Head of caudate nucleus (tissue), 42 donors: Measurements from ENCODE around the gene TMPRSS9.

ENCODE experiments used
- DNase-seq, 42 donors: peaks; one replicate each; pipeline versions ENCODE4 v3.0.0 to v3.0.0-alpha.2; 2020 to 2021; ENCODE audit warnings: mixed read lengths in 7 of 42
- intact Hi-C: fragments of 100-400 bp; cut with DNase I; formaldehyde crosslinking; loops from one replicate; pipeline ENCODE4 v1.15.0; 2022

TMPRSS9 gene

GRCh38 chr19:2436926-2437325, 76.9 kb downstream of the TMPRSS9 start:
- no peak for DNase-seq
- intact Hi-C loops: no loop called here

- intact Hi-C loops: no loop called here
- no peak for DNase-seq
Measured at GRCh38 chr19:2438178-2438577, 78.1 kb downstream of the TMPRSS9 start.

GRCh38 chr19:2440515-2440914, 80.5 kb downstream of the TMPRSS9 start:
- intact Hi-C loops: no loop called here

GRCh38 chr19:2441096-2441752, 81.2 kb downstream of the TMPRSS9 start:
- no peak for DNase-seq
- intact Hi-C loops: no loop called here

More at GRCh38 chr19:2440515-2440914, 80.5 kb downstream of the TMPRSS9 start:
- no peak for DNase-seq

GRCh38 chr19:2443116-2443784, 83.2 kb downstream of the TMPRSS9 start:
- intact Hi-C loops: no loop called here
- no peak for DNase-seq

GRCh38 chr19:2443785-2444182, 83.7 kb downstream of the TMPRSS9 start:
- intact Hi-C loops: no loop called here
- DNase-seq: no peak

- DNase-seq: no peak
- intact Hi-C loops: no loop called here
Measured at GRCh38 chr19:2444251-2445002, 84.4 kb downstream of the TMPRSS9 start.

- no peak for DNase-seq
- intact Hi-C loops: no loop called here
Measured at GRCh38 chr19:2446381-2446780, 86.3 kb downstream of the TMPRSS9 start.

- intact Hi-C loops: no loop called here
- DNase-seq: no peak
Measured at GRCh38 chr19:2449019-2449418, 89.0 kb downstream of the TMPRSS9 start.

- DNase-seq: no peak
- intact Hi-C loops: no loop called here
Measured at GRCh38 chr19:2451138-2451537, 91.1 kb downstream of the TMPRSS9 start.

GRCh38 chr19:2451741-2452140, 91.7 kb downstream of the TMPRSS9 start:
- intact Hi-C loops: no loop called here
- DNase-seq: no peak

GRCh38 chr19:2453431-2454025, 93.5 kb downstream of the TMPRSS9 start:
- no peak for DNase-seq

GRCh38 chr19:2454199-2454961, 94.3 kb downstream of the TMPRSS9 start:
- no peak for DNase-seq
- intact Hi-C loops: no loop called here

More at GRCh38 chr19:2453431-2454025, 93.5 kb downstream of the TMPRSS9 start:
- intact Hi-C loops: no loop called here

GRCh38 chr19:2454962-2455850, 95.1 kb downstream of the TMPRSS9 start:
- intact Hi-C loops: no loop called here
- no peak for DNase-seq

- DNase-seq: peak in 3 of 42 donors; percentile 21 to 35 (median 31)
- intact Hi-C loops: no loop called here
Measured at GRCh38 chr19:2455851-2456570, 95.9 kb downstream of the TMPRSS9 start.

GRCh38 chr19:2457394-2458037, 97.5 kb downstream of the TMPRSS9 start:
- intact Hi-C loops: no loop called here
- no peak for DNase-seq

- DNase-seq: no peak
- intact Hi-C loops: no loop called here
Measured at GRCh38 chr19:2458054-2458453, 98.0 kb downstream of the TMPRSS9 start.
